ENCODE data around the gene KIR2DL1.
"Not testable (repeated sequence)": the region's sequence is repeated elsewhere in the genome, so short reads cannot be mapped to it uniquely, and the experiment has no call there.

DNA sequence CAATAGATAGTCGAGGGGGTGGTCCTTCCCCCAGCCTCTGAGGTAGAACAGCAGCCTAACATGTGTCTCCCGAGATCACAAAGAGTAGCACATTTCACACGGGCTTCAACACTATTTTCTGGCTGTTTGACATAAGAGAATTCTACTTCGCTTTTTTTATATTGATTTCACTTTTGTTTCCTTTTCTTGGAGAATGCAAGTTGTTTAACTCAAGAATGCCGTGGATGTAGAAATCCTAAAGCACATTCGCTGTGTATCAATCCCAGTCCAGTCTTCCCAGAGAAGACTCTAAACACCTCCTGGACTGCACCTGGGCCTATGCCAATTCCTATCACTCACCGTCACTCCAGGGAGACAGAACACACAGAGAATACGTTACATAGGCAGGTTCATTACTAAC lies 58.5 kb downstream of the KIR2DL1 start:
- TF ChIP-seq, protein P1, sequence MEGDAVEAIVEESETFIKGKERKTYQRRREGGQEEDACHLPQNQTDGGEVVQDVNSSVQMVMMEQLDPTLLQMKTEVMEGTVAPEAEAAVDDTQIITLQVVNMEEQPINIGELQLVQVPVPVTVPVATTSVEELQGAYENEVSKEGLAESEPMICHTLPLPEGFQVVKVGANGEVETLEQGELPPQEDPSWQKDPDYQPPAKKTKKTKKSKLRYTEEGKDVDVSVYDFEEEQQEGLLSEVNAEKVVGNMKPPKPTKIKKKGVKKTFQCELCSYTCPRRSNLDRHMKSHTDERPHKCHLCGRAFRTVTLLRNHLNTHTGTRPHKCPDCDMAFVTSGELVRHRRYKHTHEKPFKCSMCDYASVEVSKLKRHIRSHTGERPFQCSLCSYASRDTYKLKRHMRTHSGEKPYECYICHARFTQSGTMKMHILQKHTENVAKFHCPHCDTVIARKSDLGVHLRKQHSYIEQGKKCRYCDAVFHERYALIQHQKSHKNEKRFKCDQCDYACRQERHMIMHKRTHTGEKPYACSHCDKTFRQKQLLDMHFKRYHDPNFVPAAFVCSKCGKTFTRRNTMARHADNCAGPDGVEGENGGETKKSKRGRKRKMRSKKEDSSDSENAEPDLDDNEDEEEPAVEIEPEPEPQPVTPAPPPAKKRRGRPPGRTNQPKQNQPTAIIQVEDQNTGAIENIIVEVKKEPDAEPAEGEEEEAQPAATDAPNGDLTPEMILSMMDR (IDR thresholded peaks at IDR 0.05) = not testable (repeated sequence)
- TF ChIP-seq POLR2A (IDR thresholded peaks at IDR 0.05) = not testable (repeated sequence)
